ELF-1 (cell line): ENCODE measurements around the gene OSBP.
"Not testable (repeated sequence)": the region's sequence is repeated elsewhere in the genome, so short reads cannot be mapped to it uniquely, and the experiment has no call there.

Experiments
- DNase-seq: peaks from one replicate; pipeline ENCODE4 v3.0.0-alpha.2; 2016; ENCODE audit warnings: low read depth, low spot score

The OSBP gene

DNA sequence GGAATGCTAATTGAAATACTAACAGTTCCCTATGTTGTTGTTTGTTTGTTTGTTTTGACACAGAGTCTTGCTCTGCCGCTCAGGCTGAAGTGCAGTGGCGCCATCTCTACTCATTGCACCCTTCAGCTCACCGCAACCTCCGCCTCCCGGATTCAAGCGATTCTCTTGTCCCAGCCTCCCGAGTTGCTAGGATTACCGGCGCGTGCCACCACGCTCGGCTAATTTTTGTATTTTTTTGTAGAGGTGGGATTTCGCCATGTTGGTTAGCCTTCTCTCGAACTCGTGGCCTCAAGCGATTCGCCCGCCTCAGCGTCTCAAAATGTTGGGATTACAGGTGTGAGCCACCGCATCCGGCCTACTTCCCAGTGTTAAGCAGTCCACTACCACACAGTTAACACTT is 62.3 kb downstream of the OSBP start:
- no peak for DNase-seq

DNA sequence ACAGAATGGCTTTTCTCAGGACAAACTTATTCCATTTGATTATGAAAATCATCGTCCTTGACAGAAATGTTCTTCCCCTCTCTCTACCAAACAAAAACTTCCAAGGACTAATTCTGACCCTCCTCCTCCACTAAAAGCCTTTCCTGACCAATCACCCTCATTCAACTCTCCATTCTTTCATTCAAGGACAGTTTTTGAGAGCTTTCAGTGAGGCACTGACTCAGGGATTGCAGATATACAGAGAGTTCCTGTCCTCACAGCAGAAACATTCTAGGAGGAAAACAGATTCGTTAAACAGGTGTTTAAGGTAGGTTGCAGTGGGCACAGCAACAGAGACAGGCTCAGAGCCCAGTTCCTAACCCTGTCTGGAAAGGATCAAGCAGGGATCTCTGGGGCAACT is 62.7 kb downstream of the OSBP start:
- no peak for DNase-seq

DNA sequence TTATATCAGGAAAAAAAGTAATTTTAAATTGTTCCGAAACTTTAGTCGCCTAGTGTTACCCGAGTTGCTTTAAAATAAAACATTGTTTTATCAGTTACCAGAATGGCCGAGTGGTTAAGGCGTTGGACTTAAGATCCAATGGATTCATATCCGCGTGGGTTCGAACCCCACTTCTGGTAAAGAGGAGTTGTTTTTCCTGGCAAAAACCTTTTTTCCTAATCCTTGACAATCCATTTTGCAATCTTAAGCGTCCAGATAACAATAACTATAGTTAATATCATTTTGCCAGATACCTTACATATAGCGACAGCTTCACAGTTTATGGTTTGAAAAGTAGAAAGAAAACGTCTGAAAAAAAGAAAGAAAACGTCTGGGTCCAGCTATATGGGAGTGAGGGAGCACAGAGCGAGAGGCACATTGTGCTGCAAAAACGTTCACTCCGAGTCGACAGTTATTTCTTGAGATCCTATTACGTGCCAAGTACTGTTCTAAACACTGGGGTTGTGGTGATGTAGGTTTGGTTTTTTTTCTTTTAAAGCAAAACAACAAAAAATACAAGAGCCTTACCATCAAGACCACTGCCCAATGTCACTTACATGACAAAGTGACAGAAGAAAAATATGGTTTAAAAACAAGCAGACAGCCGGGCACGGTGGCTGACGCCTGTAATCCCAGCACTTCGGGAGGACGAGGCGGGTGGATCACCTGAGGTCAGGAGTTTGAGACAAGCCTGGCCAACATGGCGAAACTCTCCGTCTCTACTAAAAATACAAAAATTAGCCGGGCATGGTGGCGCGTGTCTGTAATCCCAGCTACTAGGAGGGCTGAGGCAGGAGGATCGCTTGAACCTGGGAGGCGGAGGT is 63.7 kb downstream of the OSBP start:
- peak; percentile 69 for DNase-seq

DNA sequence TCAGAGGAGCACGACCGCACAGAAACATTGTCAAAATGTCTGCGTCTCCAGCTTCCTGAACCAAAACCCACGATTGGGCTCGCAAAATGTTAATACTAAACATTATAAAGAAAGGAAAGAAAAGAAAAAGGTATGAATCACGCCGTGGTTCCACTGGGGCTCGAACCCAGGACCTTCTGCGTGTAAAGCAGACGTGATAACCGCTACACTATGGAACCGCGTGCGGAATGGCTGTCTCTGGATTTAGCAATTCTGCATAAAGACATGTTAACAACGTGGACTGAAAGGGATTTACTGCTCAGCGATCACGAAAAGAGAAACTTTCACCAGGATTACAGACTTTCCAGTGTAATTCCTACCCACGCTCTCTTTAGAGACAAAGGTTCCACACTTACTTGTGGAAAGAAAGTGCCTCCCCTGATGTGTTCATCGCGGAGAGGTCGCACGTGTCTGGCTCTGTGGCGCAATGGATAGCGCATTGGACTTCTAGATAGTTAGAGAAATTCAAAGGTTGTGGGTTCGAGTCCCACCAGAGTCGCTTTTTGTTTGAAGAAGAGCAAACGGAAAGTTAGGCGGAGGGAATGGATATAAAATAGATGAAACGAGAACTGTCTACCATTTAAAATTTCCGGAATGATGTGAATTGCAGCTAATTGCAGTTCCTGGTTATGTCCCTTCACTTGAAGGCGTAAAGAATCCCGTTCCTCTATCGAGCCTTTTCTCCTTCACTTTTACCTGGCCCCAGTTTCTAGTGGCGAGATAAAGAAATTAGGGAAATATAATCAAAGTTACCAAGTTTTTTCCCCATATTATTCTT is 64.5 kb downstream of the OSBP start:
- peak; percentile 91 for DNase-seq

DNA sequence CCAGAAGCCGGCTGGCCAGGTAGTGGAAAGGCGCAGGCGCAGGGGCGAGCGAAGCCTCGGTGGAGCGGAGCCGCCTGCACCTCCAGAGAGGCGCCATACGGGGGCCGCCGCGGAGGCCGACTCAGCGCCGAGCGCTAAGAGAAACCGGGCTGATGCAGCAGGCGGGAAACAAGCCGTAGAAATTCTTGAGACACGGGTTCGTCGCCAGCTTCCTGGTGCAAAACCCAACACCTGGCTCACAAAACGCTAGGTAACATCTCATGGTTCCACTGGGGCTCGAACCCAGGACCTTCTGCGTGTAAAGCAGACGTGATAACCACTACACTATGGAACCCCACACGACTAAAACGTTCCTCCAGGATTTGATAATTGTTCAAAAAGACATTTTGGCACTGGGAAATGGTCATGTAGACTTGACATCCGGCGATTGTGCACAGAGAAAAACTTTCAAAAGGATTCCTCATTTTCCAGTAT is 65.2 kb downstream of the OSBP start:
- peak; percentile 99 for DNase-seq

DNA sequence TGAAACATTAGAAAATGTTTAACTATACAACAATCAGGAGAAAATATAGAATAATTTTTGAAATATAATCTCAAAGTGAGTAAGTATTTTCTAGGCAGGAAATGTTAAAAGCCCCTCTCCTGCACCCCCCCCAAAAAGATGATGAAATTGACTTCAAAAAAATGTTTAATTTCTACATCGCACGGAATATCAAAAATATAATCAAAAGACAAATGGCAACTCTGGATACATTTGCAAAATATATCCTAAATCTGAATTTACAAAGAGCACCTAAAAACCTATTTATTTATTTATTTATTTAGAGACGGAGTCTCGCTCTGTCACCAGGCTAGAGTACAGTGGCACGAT is 67.3 kb downstream of the OSBP start:
- DNase-seq = no peak

DNA sequence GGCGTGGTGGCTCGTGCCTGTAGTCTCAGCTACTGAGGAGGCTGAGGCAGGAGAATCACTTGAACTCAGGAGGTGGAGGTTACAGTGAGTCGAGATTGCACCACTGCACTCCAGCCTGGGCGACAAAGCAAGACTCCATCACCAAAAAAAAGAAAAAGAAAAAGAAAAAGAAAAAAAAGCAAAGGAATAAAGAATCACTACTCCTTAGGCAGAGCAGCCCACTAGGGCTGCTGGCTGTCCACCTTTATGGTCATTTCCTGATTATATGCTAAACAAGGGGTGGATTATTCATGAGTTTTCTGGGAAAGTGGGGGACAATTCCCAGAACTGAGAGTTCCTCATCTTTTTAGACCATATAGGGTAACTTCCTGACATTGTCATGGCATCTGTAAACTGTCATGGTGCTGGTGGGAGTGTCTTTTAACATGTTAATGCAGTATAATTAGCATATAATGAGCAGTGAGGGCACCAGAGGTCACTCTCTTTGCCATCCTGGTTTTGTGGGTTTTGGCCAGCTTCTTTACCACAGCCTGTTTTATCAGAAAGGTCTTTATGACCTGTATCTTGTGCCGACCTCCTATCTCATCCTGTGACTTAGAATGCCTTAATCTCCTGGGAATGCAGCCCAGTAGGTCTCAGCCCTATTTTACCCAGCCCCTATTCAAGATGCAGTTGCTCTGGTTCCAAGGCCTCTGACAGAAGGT is 67.8 kb downstream of the OSBP start:
- peak; percentile 70 for DNase-seq

DNA sequence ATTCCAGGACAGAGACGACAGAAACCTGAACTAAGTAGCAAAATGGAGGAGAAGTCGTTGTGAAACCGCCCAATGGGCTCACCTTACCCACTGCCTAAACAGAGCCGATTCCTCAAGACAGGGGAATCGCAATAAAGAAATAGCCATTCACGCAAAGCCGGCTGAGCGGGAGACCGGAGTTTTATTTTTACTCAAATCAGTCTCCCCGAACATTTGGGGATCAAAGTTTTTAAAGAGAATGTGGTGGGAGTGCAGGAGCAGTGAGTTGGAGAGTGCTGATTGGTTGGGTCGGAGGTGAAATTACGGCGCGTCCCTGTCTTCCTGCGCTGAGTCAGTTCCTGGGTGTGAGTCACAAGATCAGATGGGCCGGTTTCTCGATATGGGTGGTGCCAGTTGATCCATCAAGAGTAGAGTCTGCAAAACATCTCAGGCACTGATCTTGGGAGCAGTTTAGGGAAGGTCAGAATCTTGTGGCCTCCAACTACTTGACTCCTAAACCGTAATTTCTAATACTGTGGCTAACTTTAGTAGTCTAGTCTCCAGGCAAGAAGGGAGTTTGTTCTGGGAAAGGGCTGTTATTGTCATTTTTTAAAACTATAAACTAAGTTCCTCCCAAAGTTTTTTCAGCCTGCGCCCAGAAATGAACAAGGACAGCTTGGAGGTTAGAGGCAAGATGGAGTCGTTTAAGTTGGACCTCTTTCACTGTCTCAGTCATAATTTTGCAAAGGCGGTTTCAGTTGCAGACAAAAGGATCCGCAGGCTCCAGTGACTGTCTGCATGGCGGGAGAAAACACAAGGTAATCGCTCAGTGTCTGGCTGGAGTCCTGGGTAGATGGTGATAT is 70.2 kb downstream of the OSBP start:
- no peak for DNase-seq

DNA sequence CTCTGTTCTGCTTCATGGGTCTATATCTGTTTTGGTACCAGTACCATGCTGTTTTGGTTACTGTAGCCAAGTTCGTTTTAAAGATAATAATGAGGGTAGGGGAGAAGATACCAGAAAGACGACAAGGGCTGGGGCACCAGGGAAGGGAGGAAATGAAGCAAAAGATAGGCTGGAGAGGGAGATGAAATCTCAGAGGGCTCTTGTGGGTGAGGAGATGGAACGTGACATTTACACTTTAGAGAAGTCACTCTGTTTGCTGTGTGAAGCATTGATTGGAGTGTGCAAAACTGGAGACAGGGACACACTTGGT is 70.8 kb downstream of the OSBP start:
- DNase-seq = no peak

DNA sequence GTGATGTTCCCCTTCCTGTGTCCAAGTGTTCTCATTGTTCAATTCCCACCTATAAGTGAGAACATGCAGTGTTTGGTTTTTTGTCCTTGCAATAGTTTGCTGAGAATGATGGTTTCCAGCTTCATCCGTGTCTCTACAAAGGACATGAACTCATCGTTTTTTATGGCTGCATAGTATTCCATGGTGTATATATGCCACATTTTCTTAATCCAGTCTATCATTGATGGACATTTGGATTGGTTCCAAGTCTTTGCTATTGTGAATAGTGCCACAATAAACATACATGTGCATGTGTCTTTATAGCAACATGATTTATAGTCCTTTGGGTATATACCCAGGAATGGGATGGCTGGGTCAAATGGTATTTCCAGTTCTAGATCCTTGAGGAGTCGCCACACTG is 71.9 kb downstream of the OSBP start:
- DNase-seq = not testable (repeated sequence)

DNA sequence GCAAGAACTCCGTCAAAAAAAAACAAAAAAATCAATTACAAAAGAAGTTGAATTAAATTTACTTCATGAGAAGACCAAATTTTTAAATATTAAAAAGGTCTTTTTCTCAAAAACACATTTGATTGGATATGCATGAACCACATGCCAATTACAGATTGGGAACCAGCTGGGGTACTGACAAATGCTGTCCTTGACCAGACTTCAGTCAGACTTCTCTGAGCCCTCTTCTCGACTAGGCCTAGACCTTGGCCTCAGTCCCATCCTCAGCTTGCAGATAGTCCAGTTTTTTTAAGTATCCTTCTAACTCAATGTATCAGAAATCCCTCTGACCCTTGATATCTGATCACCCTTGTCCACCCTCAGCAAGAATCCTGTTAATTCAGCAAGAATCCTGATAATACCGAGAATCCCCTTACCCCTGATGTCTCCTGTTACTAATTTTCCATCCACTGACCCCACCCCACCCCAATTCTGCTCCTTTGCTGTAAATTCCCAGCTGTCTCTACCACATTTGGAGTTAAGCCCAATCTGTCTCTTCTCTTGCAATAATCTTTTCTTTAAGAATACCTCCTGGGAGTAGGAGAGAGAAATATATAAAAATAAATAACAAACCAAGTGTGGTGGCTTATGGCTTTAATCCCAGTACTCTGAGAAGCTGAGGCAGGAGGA is 73.3 kb downstream of the OSBP start:
- DNase-seq = no peak

DNA sequence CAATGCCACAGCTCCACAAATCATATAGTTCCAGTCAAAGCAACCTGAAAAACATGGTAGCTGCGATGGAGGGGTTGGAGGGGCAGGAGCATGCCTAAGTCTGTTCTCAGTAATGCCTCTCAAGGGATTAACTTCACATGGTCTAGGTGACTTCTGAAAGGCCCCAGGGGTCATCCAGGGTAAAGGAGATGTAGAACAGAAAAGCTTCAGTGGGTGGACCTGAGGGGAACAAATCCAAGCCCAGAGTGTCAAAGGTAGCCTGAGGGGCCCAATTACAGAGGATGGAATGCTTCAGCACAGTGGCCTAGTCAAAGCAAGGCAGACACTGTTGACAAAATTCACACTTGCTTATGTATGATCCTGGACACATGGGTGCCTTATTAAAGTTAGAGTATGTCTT is 80.9 kb downstream of the OSBP start:
- DNase-seq = peak; percentile 90

DNA sequence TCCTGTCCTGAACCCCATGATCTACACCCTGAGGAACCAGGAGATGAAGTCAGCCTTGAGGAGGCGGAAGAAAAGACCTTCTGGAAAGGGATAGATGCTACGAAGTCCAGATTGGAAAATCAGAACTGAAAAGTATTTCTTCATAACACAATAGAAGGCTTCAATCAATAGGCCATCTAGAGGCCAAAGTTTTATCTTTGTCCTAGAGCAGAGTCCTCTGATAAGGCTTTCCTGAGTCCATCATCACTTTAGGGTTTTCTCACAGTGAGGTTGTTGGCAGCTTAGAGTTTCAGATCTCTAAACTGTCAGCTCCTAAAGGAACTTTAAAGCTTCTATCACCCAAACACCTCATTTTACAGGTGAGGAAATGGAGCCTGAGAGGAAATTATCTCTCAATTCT is 83.0 kb downstream of the OSBP start:
- DNase-seq = no peak

DNA sequence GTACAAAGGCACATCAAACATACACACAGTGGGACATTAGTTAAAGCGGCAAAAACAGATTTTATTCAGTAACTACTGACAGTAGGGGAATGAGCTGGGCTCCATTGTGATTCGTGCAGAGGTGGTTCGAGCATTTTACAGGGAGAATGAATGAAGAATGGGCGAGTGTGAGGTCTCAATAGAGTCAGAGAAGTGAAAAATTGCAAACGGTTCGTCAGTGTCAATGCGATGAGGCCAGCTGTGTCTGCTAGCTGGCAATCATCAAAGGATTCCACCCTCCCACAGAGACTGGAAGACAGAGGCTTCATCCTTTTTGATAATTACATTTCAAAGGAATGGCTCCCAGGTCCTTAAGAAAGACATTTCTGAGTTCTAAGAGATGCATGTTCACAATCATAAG is 86.9 kb downstream of the OSBP start:
- peak; percentile 9 for DNase-seq
